H9 (cell line): ENCODE measurements around the gene ENPP1. TPM values are rescaled to one million over a fixed set of nuclear protein-coding genes. Genes with fewer than 3 reads are reported as not detected.

Experiments used
- DNase-seq: peaks from one replicate; pipeline ENCODE4 v3.0.0-alpha.2; 2017
- H2AFZ ChIP-seq: one replicate; pipeline ENCODE4 v1.6.1; 2013; ENCODE audit warnings: mild to moderate bottlenecking, low read length, control low read depth, moderate library complexity
- H2AK5ac ChIP-seq: 2 replicates; pipeline ENCODE4 v1.6.1; 2013; ENCODE audit warnings: low read length, control low read depth, mixed read lengths; ENCODE audit not compliant: insufficient read length
- H2BK120ac ChIP-seq: one replicate; pipeline ENCODE4 v1.6.1; 2013; ENCODE audit warnings: low read depth, mild to moderate bottlenecking, low read length, control low read depth, inconsistent platforms; ENCODE audit not compliant: poor library complexity, severe bottlenecking
- H2BK12ac ChIP-seq: 2 replicates; pipeline ENCODE4 v1.6.1; 2013; ENCODE audit warnings: low read length, control low read depth, mixed read lengths, low read depth; ENCODE audit not compliant: insufficient read length
- H2BK15ac ChIP-seq: 2 replicates; pipeline ENCODE4 v1.6.1; 2013; ENCODE audit warnings: low read depth, low read length, control low read depth
- H2BK20ac ChIP-seq: one replicate; pipeline ENCODE4 v1.6.1; 2013; ENCODE audit warnings: low read depth, mild to moderate bottlenecking, low read length, control low read depth, inconsistent platforms; ENCODE audit not compliant: poor library complexity, severe bottlenecking
- H2BK5ac ChIP-seq: 2 replicates; pipeline ENCODE4 v1.6.1; 2013; ENCODE audit warnings: low read length, control low read depth, mixed read lengths; ENCODE audit not compliant: insufficient read length
- H3K14ac ChIP-seq: 2 replicates; pipeline ENCODE4 v1.6.1; 2013; ENCODE audit warnings: low read length, control low read depth; ENCODE audit not compliant: insufficient read depth
- H3K18ac ChIP-seq: 2 replicates; pipeline ENCODE4 v1.6.1; 2013; ENCODE audit warnings: low read depth, mild to moderate bottlenecking, mixed read lengths, low read length, control low read depth; ENCODE audit not compliant: insufficient read length
- H3K23ac ChIP-seq: 2 replicates; pipeline ENCODE4 v1.6.1; 2013; ENCODE audit warnings: low read length, control low read depth, mixed read lengths, low read depth; ENCODE audit not compliant: insufficient read length
- H3K23me2 ChIP-seq: 2 replicates; pipeline ENCODE4 v1.6.1; 2013; ENCODE audit warnings: low read depth, mild to moderate bottlenecking, mixed read lengths, low read length, control low read depth; ENCODE audit not compliant: insufficient read length, poor library complexity, severe bottlenecking
- H3K27ac ChIP-seq: 2 replicates; pipeline ENCODE4 v1.5.1; 2013; ENCODE audit warnings: low read length, control low read depth, mixed read lengths, low read depth; ENCODE audit not compliant: insufficient read length
- H3K27me3 ChIP-seq: 2 replicates; pipeline ENCODE4 v1.6.1; 2013; ENCODE audit warnings: low read length, control low read depth, inconsistent platforms; ENCODE audit not compliant: insufficient read depth
- H3K4ac ChIP-seq: 2 replicates; pipeline ENCODE4 v1.6.1; 2013; ENCODE audit warnings: low read depth, mild to moderate bottlenecking, control low read depth, inconsistent platforms, low read length, moderate library complexity
- H3K4me1 ChIP-seq: 2 replicates; pipeline ENCODE4 v1.6.1; 2013; ENCODE audit warnings: low read length, control low read depth, inconsistent platforms; ENCODE audit not compliant: insufficient read depth
- H3K4me2 ChIP-seq: 2 replicates; pipeline ENCODE4 v1.6.1; 2013; ENCODE audit warnings: low read length, control low read depth, mixed read lengths; ENCODE audit not compliant: insufficient read length, insufficient read depth
- H3K56ac ChIP-seq: 2 replicates; pipeline ENCODE4 v1.6.1; 2013; ENCODE audit warnings: low read depth, mild to moderate bottlenecking, mixed read lengths, low read length, control low read depth; ENCODE audit not compliant: insufficient read length
- H3K79me1 ChIP-seq: 2 replicates; pipeline ENCODE4 v1.6.1; 2013; ENCODE audit warnings: low read depth, mild to moderate bottlenecking, moderate library complexity, low read length, control low read depth, inconsistent platforms; ENCODE audit not compliant: insufficient read depth, poor library complexity, severe bottlenecking
- H3K79me2 ChIP-seq: 2 replicates; pipeline ENCODE4 v1.6.1; 2013; ENCODE audit warnings: low read length, control low read depth, inconsistent platforms; ENCODE audit not compliant: insufficient read depth
- H3K9ac ChIP-seq: 2 replicates; pipeline ENCODE4 v1.6.1; 2013; ENCODE audit warnings: low read length, control low read depth, mixed read lengths; ENCODE audit not compliant: insufficient read length; ENCODE audit errors: extremely low read depth
- H3K9me3 ChIP-seq: one replicate; pipeline ENCODE4 v1.6.1; 2013; ENCODE audit warnings: low read depth, low read length, inconsistent platforms; ENCODE audit not compliant: control insufficient read depth
- H3T11ph ChIP-seq: one replicate; pipeline ENCODE4 v1.6.1; 2013; ENCODE audit warnings: mild to moderate bottlenecking, low read length, control low read depth, inconsistent platforms
- H4K20me1 ChIP-seq: one replicate; pipeline ENCODE4 v1.6.1; 2013; ENCODE audit not compliant: control insufficient read depth, insufficient read length, insufficient read depth
- H4K5ac ChIP-seq: 2 replicates; pipeline ENCODE4 v1.6.1; 2013; ENCODE audit warnings: low read depth, mild to moderate bottlenecking, mixed read lengths, low read length, control low read depth; ENCODE audit not compliant: insufficient read length
- H4K8ac ChIP-seq: replicated peaks from 2 replicates; pipeline ENCODE4 v1.6.1; 2013; ENCODE audit warnings: low read length, control low read depth, mixed read lengths, low read depth; ENCODE audit not compliant: insufficient read length
- H4K91ac ChIP-seq: 2 replicates; pipeline ENCODE4 v1.6.1; 2013; ENCODE audit warnings: low read depth, mild to moderate bottlenecking, moderate library complexity, mixed read lengths, low read length, control low read depth; ENCODE audit not compliant: insufficient read length
- H3K27ac Mint-ChIP-seq, 3 experiments: 2 replicates in 2 of 3; 3 replicates in 1 of 3; pipeline ENCODE4 v1.8.0; 2020 to 2021; ENCODE audit warnings: mixed read lengths in 3 of 3, mild to moderate bottlenecking in 1 of 3, moderate library complexity in 1 of 3
- H3K27me3 Mint-ChIP-seq: 2 replicates; pipeline ENCODE4 v1.8.0; 2021; ENCODE audit warnings: low read depth, mild to moderate bottlenecking, moderate library complexity, mixed read lengths
- H3K36me3 Mint-ChIP-seq, 3 experiments: 2 replicates in 2 of 3; 3 replicates in 1 of 3; pipeline ENCODE4 v1.8.0; 2020 to 2021; ENCODE audit warnings: low read depth in 3 of 3, mixed read lengths in 3 of 3; ENCODE audit not compliant: insufficient read depth in 1 of 3
- H3K4me1 Mint-ChIP-seq, 2 experiments: 2 replicates each; pipeline ENCODE4 v1.8.0; 2020; ENCODE audit warnings: mixed read lengths in 2 of 2
- H3K4me3 Mint-ChIP-seq, 2 experiments: 2 replicates in 1 of 2; 3 replicates in 1 of 2; pipeline ENCODE4 v1.8.0; 2020 to 2021; ENCODE audit warnings: mild to moderate bottlenecking in 2 of 2, mixed read lengths in 2 of 2, moderate library complexity in 1 of 2
- H3K9me3 Mint-ChIP-seq, 2 experiments: 2 replicates in 1 of 2; 3 replicates in 1 of 2; pipeline ENCODE4 v1.8.0; 2020; ENCODE audit warnings: mild to moderate bottlenecking in 2 of 2, mixed read lengths in 2 of 2, moderate library complexity in 1 of 2
- WGBS: extraction: QIAGEN DNeasy Blood & Tissue Kit; methylation state at CpG from one replicate; pipeline ENCODE4 v1.1.7; 2013; ENCODE audit warnings: missing lambda C conversion rate, low lambda C conversion rate, mixed read lengths; ENCODE audit not compliant: insufficient read length; ENCODE audit errors: extremely low coverage; 5-methylcytosine and 5-hydroxymethylcytosine counted together
- total RNA-seq: library from RNA; stranded (reverse); gene quantifications from 2 replicates; pipeline ENCODE4 v1.2.1, GENCODE V29; 2021
- TF ChIP-seq, protein P1 (sequence below): fragments of 200-600 bp; sonication (generic); conservative IDR thresholded peaks from 3 replicates; pipeline ENCODE4 v1.8.0; 2021; ENCODE audit warnings: antibody characterized with exemption, mild to moderate bottlenecking

Gene ENPP1
- total RNA-seq, 1 experiment from 2014 or later: 22.5 TPM

DNA sequence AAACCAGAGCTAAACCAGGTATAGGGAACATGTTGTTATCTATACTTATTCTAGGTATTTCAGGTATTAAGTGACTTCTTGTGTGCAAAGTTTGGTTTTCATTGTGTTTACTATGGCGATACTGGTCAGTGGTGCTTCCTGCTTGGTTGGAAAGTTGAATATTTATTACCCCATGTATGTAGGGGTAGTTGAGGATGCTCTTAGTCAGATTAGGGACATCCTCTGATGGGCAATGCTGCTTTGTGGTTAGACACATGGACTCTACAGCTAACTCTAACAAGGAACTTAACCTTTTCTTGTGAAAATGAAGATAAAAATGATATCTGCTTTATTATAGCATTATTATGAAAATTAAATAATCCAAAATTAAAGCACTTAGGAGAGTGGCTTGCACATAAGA is 44.1 kb upstream of the ENPP1 start:
- TF ChIP-seq, protein P1, sequence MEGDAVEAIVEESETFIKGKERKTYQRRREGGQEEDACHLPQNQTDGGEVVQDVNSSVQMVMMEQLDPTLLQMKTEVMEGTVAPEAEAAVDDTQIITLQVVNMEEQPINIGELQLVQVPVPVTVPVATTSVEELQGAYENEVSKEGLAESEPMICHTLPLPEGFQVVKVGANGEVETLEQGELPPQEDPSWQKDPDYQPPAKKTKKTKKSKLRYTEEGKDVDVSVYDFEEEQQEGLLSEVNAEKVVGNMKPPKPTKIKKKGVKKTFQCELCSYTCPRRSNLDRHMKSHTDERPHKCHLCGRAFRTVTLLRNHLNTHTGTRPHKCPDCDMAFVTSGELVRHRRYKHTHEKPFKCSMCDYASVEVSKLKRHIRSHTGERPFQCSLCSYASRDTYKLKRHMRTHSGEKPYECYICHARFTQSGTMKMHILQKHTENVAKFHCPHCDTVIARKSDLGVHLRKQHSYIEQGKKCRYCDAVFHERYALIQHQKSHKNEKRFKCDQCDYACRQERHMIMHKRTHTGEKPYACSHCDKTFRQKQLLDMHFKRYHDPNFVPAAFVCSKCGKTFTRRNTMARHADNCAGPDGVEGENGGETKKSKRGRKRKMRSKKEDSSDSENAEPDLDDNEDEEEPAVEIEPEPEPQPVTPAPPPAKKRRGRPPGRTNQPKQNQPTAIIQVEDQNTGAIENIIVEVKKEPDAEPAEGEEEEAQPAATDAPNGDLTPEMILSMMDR: no peak
- H4K8ac ChIP-seq: no peak overlapping the region
- H3K9ac ChIP-seq: no peak overlapping the region
- H2BK15ac ChIP-seq: no peak overlapping the region
- no peak overlapping the region for H2BK120ac ChIP-seq
- Mint-ChIP-seq H3K27me3 (peaks cover 14% of the 10 kb centered on the region), H3K9me3 (no peaks in the 10 kb centered on the region), H3K4me3 (no peak overlapping the region), H3K4me1 (no peaks in the 10 kb centered on the region), H3K36me3 (no peaks in the 10 kb centered on the region), H3K27ac (no peak overlapping the region)
- H3K79me2 ChIP-seq: no peaks in the 10 kb centered on the region
- no peak overlapping the region for H3K4me2 ChIP-seq
- H3K27ac ChIP-seq: no peak overlapping the region
- WGBS: no CpG with 5 or more reads among the region's 1 CpG
- H3K4me1 ChIP-seq: no peaks in the 10 kb centered on the region
- no peak overlapping the region for H3T11ph ChIP-seq
- no peak for DNase-seq
- no peak overlapping the region for H2BK20ac ChIP-seq
- no peak overlapping the region for H4K91ac ChIP-seq
- no peak overlapping the region for H2BK5ac ChIP-seq
- no peak overlapping the region for H3K4ac ChIP-seq
- H3K23me2 ChIP-seq: no peaks in the 10 kb centered on the region
- no peak overlapping the region for H3K23ac ChIP-seq
- no peak overlapping the region for H3K56ac ChIP-seq
- H3K27me3 ChIP-seq: no peaks in the 10 kb centered on the region
- no peaks in the 10 kb centered on the region for H3K9me3 ChIP-seq
- no peaks in the 10 kb centered on the region for H4K20me1 ChIP-seq
- no peak overlapping the region for H2AK5ac ChIP-seq
- H2BK12ac ChIP-seq: no peak overlapping the region
- no peak overlapping the region for H3K18ac ChIP-seq
- H3K79me1 ChIP-seq: no peaks in the 10 kb centered on the region
- H2AFZ ChIP-seq: no peak overlapping the region
- H3K14ac ChIP-seq: no peak overlapping the region
- no peak overlapping the region for H4K5ac ChIP-seq
